Mesothelial cell of epicardium (in vitro differentiated cells): ENCODE data around the gene CBLC. TPM values are rescaled to one million over a fixed set of nuclear protein-coding genes. Genes with fewer than 3 reads are reported as not detected.
A peak's percentile ranks its signal among the peaks of the same experiment; 100 is the strongest.

ENCODE experiments used
- DNase-seq, 2 experiments: peaks; one replicate each; pipeline ENCODE4 v3.0.0; 2021; ENCODE audit warnings: low spot score in 2 of 2; ENCODE audit not compliant: unreplicated experiment in 2 of 2
- H3K27ac Mint-ChIP-seq: 2 replicates; pipeline ENCODE4 v1.8.0; 2021; ENCODE audit warnings: mixed read lengths
- H3K27me3 Mint-ChIP-seq: 2 replicates; pipeline ENCODE4 v1.8.0; 2021; ENCODE audit warnings: low read depth, mixed read lengths
- H3K36me3 Mint-ChIP-seq: 2 replicates; pipeline ENCODE4 v1.8.0; 2021; ENCODE audit warnings: mixed read lengths
- H3K4me1 Mint-ChIP-seq: 2 replicates; pipeline ENCODE4 v1.8.0; 2021; ENCODE audit warnings: mixed read lengths
- H3K4me3 Mint-ChIP-seq: 2 replicates; pipeline ENCODE4 v1.8.0; 2021; ENCODE audit warnings: mild to moderate bottlenecking, moderate library complexity, mixed read lengths
- H3K9me3 Mint-ChIP-seq: 2 replicates; pipeline ENCODE4 v1.8.0; 2021; ENCODE audit warnings: mixed read lengths
- total RNA-seq: library from RNA; stranded (reverse); gene quantifications from 3 replicates; pipeline ENCODE4 v1.2.1, GENCODE V29; 2021
- TF ChIP-seq, protein P1 (sequence below): fragments of 200-600 bp; sonication (generic); IDR thresholded peaks from one replicate; pipeline ENCODE4 v1.5.0; 2021; ENCODE audit warnings: antibody characterized with exemption; ENCODE audit not compliant: unreplicated experiment

CBLC gene
- total RNA-seq, 1 donor from 2014 or later: 8.8 TPM

DNA sequence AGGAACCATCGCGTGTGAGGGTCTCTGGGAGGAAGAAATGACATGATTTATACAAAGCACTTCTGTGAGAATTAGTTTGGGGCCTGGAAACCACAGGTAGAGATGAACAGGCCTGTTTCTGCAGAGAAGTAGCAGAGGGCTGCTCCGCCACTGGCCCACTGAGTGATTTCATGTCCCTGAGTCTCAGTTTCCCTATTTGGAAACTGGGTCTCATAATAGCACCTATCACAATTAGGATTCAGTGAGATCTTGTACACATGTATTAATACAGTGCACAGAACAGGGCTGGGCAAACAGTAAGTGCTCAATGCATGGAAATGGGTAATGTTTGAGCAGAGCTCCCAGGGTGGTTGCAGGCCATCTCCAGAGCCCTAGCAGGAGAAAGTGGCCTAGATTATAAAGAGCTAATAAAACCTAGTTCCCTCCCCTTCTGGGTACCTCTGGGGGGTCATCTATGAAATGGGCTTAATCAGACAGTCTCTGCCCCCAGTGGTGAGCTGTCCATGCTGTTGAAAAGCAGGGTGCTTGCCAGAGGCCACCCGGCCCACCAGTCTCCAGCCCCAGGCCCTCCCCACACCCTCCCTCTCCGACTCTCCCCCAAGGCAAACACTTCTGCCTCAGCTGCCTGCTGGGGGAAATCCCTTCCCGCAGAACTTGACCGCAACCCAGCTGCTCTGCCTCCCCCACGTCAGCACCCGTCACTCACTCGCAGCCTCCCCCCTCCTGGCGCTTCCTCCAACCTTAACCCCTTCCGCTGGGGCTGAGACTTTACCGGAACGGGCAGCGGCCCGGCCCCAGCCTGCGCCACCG lies 24.7 kb upstream of the CBLC start:
- peak overlapping the region; percentile 55 for H3K4me3 Mint-ChIP-seq
- no peaks in the 10 kb centered on the region for H3K9me3 Mint-ChIP-seq
- peak overlapping the region; percentile 64 for H3K27ac Mint-ChIP-seq
- DNase-seq: peak in 1 of 2 experiments; percentile 74
- H3K27me3 Mint-ChIP-seq: peaks cover 32% of the 10 kb centered on the region
- TF ChIP-seq, protein P1, sequence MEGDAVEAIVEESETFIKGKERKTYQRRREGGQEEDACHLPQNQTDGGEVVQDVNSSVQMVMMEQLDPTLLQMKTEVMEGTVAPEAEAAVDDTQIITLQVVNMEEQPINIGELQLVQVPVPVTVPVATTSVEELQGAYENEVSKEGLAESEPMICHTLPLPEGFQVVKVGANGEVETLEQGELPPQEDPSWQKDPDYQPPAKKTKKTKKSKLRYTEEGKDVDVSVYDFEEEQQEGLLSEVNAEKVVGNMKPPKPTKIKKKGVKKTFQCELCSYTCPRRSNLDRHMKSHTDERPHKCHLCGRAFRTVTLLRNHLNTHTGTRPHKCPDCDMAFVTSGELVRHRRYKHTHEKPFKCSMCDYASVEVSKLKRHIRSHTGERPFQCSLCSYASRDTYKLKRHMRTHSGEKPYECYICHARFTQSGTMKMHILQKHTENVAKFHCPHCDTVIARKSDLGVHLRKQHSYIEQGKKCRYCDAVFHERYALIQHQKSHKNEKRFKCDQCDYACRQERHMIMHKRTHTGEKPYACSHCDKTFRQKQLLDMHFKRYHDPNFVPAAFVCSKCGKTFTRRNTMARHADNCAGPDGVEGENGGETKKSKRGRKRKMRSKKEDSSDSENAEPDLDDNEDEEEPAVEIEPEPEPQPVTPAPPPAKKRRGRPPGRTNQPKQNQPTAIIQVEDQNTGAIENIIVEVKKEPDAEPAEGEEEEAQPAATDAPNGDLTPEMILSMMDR: no peak
- peaks cover 48% of the 10 kb centered on the region for H3K4me1 Mint-ChIP-seq
- H3K36me3 Mint-ChIP-seq: peaks cover 6% of the 10 kb centered on the region

DNA sequence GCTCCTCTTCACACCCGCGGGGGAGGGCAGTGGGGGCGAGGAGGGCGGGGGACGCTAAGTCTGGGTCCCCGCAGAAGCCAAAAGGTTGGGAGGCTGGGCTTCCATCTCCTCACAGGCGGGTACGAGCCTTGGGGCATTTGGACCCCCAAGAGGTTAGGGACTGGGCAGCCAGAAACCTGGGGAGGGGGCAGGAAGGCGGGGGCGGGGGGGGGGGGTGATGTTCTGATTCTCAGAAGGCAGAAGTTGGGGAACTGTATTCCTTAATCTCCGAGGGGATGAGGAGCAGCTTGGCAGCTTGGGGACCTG lies 24.1 kb upstream of the CBLC start:
- Mint-ChIP-seq H3K36me3 (peaks cover 6% of the 10 kb centered on the region), H3K9me3 (no peaks in the 10 kb centered on the region), H3K27ac (peak overlapping the region; percentile 34), H3K4me1 (peaks cover 52% of the 10 kb centered on the region), H3K4me3 (peak overlapping the region; percentile 62), H3K27me3 (peaks cover 36% of the 10 kb centered on the region)
- DNase-seq: no peak
- TF ChIP-seq, protein P1: no peak

DNA sequence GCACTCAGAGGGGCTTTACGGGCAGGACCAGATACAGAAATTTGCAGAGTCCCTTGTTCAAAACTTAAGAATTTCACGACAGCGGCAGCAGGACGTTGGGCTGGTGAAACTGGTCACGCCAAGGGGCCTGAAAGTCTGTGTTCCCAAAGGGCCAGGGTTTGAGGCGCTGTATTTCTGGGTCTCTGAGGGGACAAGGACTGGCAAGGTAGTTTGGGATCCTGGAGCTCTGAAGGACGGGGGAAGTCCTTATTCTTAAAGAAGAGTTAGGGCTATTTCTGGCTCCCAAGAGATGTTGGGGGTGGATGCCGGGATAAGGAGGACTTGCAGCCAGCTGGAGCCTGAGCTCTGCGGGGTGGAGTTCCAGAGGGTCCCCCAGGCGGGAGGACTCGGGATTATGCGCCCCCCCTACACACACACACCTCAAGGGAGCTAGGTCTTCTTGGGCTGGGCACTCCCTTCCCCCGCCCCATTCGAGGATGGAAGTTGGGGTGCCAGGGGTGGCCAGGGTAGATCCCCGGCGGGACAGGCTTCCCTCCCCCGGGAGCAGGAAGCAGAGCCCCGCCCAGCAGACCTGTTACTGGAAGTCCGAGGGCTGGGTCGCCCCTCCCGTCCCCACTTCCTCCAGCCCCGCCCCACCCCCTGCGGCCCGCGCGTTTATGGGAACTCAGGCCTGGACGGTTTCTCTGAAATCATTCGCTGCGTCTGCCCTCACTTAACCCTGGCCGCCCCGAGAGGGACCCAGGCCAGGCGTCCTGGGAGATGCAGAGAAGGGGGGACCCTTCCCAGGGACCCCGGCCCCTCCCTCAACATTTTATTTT lies 23.5 kb upstream of the CBLC start:
- peak overlapping the region; percentile 62 for H3K4me3 Mint-ChIP-seq
- peaks cover 6% of the 10 kb centered on the region for H3K36me3 Mint-ChIP-seq
- TF ChIP-seq, protein P1: no peak
- peak overlapping the region; percentile 59 for H3K27ac Mint-ChIP-seq
- no peaks in the 10 kb centered on the region for H3K9me3 Mint-ChIP-seq
- DNase-seq: no peak
- H3K4me1 Mint-ChIP-seq: peaks cover 51% of the 10 kb centered on the region
- H3K27me3 Mint-ChIP-seq: peaks cover 36% of the 10 kb centered on the region

DNA sequence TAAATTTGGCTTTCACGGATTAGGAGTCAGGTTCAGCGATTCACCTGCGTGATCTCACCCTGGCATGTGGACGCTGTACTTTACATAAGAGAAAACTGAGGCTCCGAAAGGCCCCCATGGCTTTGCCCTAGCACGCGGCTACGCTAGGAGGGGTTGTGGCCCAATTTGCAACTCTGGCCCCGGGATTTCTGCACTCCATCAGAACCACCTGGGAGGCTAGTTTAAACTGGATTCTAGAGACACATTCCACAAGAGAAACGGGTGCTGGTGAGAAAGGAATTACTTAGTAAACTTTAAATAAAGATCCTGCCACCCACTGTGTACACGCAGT lies 23.0 kb upstream of the CBLC start:
- H3K4me3 Mint-ChIP-seq: peak overlapping the region; percentile 44
- no peaks in the 10 kb centered on the region for H3K9me3 Mint-ChIP-seq
- H3K27ac Mint-ChIP-seq: peak overlapping the region; percentile 59
- peaks cover 45% of the 10 kb centered on the region for H3K4me1 Mint-ChIP-seq
- H3K36me3 Mint-ChIP-seq: peaks cover 8% of the 10 kb centered on the region
- peaks cover 36% of the 10 kb centered on the region for H3K27me3 Mint-ChIP-seq
- TF ChIP-seq, protein P1: no peak
- DNase-seq: no peak

DNA sequence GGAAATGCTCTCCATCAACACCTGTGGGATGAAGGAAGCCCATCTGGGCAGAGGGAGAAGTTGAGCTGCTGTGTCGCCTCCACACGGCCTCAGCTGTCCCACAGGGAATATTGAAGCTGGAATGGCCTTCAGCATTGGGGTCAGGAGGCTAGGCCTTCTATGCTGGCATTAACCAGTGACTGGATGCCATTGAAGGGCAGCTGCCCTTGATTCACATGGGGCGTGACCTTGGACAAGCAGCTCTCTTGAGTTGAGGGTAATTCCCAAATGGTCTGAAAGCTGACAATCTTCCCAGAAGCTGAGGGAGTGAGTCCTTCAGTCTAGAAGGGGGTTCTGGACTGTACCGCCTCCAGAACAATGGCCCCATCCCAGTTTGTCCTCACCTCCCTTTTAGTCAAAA lies 22.5 kb upstream of the CBLC start:
- Mint-ChIP-seq H3K9me3 (no peaks in the 10 kb centered on the region), H3K4me1 (peaks cover 43% of the 10 kb centered on the region), H3K4me3 (no peak overlapping the region), H3K27me3 (peaks cover 36% of the 10 kb centered on the region), H3K27ac (no peak overlapping the region), H3K36me3 (peaks cover 11% of the 10 kb centered on the region)
- TF ChIP-seq, protein P1: no peak
- no peak for DNase-seq
